Body of pancreas (tissue), 4 donors: ENCODE measurements around the gene VSIG1. TPM values are rescaled to one million over a fixed set of nuclear protein-coding genes. Genes with fewer than 3 reads are reported as not detected.
A peak's percentile ranks its signal among the peaks of the same experiment; 100 is the strongest.

Experiments used
- ATAC-seq: fragments of 150-250 bp; one replicate; pipeline ENCODE4 v1.9.1; 2016
- DNase-seq, 4 donors: peaks; one replicate each; pipeline ENCODE4 v3.0.0-alpha.2; 2019
- H3K27ac ChIP-seq, 4 donors: fragments of 200-600 bp; sonication (generic); 1 replicate in 3 of 4; 2 replicates in 1 of 4; pipeline versions ENCODE4 v1.5.1 to v1.6.1; 2016 to 2019; ENCODE audit warnings: mild to moderate bottlenecking in 1 of 4, mixed read lengths in 1 of 4, moderate library complexity in 1 of 4
- H3K27me3 ChIP-seq, 2 donors: fragments of 200-600 bp; sonication (generic); one replicate each; pipeline ENCODE4 v1.6.0; 2016; ENCODE audit warnings: mild to moderate bottlenecking in 1 of 2
- H3K36me3 ChIP-seq, 2 donors: fragments of 200-600 bp; sonication (generic); replicated peaks in 1 of 2; 2 replicates each; pipeline ENCODE4 v1.5.1; 2016; ENCODE audit warnings: low read depth in 2 of 2; ENCODE audit not compliant: insufficient read depth in 1 of 2
- H3K4me1 ChIP-seq: fragments of 200-600 bp; sonication (generic); one replicate; pipeline ENCODE4 v1.6.0; 2016
- H3K4me3 ChIP-seq, 2 donors: fragments of 200-600 bp; sonication (generic); 1 replicate in 1 of 2; 2 replicates in 1 of 2; pipeline ENCODE4 v1.5.1; 2016 to 2019
- H3K9me3 ChIP-seq, 3 donors: fragments of 200-600 bp; sonication (generic); 1 replicate in 2 of 3; 2 replicates in 1 of 3; pipeline ENCODE4 v1.5.1; 2016
- POLR2A ChIP-seq, 3 donors: fragments of 450-650 bp; IDR thresholded peaks; one replicate each; pipeline ENCODE4 v1.6.1; 2016; ENCODE audit warnings: antibody characterized with exemption in 3 of 3, mild to moderate bottlenecking in 2 of 3
- WGBS, 2 donors: methylation state at CpG; one replicate each; pipeline ENCODE4 v1.1.5; 2017; 5-methylcytosine and 5-hydroxymethylcytosine counted together
- intact Hi-C: fragments of 100-400 bp; cut with DNase I; formaldehyde crosslinking; loops from one replicate; pipeline ENCODE4 v1.15.1; 2023
- total RNA-seq, 2 donors: library from RNA; depleted of rRNA; stranded (reverse); fragments of >200 nt; gene quantifications; one replicate each; pipeline ENCODE4 v1.1.0, GENCODE V29; 2016
- TF ChIP-seq, protein P1 (sequence below), 7 experiments: fragments of 450-650 bp in 4 of 7; fragments of 200-600 bp in 3 of 7; sonication (generic) in 3 of 7; IDR thresholded peaks; one replicate each; pipeline ENCODE4 v1.5.1; 2016 to 2019; ENCODE audit warnings: antibody characterized with exemption in 7 of 7

Gene VSIG1
- total RNA-seq, 2 donors from 2014 or later, result 0.33 to 2.6 TPM

DNA sequence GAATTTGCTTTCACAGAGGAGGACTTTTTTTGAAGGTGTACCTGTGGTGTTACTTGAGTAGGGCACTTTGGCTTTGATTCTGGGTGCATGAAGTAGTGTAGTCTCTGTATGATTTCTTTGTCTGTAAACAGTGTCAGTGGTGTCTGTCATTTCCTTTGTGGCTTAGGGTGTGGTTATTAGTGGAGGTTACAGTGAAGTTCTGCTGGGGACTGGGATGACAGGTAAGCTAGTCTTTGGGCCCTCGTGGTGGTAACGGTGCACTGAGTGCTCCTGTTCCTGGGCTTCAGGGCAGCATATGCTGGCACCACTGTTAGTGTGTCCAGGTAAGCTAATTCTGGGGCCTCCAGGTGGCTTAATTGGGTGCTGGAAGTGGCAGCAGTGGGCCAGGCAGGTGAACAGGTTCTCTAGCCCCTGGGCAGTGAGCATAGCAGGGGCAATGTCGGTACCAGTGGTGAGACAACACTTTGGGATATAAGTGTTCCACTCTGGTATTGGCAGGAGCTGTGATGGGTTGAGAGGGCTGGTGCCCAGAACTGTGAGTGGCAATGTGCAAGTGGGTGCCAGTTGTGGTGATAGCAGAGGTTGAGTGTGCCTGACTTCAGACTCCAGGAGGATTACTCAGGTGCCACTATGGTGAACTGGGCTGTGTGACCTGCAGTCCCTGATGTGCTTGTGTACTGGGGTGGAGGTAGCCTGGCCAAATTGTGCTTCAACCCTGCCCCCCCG, 26.0 kb upstream of the VSIG1 start:
- WGBS, 2 donors, result 64 to 82% methylated on average over 2 to 4 of the region's 4 CpGs
- Histone ChIP-seq H3K9me3 (no peaks in the 10 kb centered on the region), H3K4me1 (no peaks in the 10 kb centered on the region), H3K4me3 (no peak overlapping the region), H3K36me3 (no peaks in the 10 kb centered on the region), H3K27ac (no peak overlapping the region), H3K27me3 (no peaks in the 10 kb centered on the region)
- TF ChIP-seq POLR2A (IDR thresholded peaks at IDR 0.05), result no peak
- TF ChIP-seq, protein P1, sequence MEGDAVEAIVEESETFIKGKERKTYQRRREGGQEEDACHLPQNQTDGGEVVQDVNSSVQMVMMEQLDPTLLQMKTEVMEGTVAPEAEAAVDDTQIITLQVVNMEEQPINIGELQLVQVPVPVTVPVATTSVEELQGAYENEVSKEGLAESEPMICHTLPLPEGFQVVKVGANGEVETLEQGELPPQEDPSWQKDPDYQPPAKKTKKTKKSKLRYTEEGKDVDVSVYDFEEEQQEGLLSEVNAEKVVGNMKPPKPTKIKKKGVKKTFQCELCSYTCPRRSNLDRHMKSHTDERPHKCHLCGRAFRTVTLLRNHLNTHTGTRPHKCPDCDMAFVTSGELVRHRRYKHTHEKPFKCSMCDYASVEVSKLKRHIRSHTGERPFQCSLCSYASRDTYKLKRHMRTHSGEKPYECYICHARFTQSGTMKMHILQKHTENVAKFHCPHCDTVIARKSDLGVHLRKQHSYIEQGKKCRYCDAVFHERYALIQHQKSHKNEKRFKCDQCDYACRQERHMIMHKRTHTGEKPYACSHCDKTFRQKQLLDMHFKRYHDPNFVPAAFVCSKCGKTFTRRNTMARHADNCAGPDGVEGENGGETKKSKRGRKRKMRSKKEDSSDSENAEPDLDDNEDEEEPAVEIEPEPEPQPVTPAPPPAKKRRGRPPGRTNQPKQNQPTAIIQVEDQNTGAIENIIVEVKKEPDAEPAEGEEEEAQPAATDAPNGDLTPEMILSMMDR (IDR thresholded peaks at IDR 0.05), result no peak
- intact Hi-C loops, result loop anchor here (5.0 kb wide), 1 partner anchor 53 kb away; no protein-coding TSS in a partner anchor
- no peak for ATAC-seq
- DNase-seq, result no peak

DNA sequence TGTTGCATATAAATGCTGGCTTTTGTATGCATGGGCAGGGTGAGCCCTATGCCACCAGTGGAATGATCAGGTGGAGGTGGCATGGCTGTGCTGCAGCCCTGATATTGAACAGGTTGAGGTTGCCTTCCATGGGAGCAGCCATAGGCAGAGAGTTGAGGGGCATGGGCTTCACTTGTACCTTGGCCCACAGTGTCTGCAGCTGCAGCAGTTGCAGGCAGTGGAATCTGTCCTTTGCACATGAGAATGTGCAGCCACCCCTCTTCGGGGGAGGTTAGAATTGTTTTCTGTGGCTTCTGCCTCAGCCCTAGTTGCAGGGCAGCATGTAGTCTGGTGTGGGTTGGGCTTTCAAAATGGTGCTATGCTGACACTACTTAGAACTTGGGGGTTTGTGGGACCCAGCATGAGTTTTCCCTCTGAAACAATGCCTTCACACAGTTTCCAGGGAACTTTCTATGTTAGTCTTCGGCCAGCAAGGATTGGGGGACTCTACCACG, 25.4 kb upstream of the VSIG1 start:
- ATAC-seq (no peak), DNase-seq (no peak)
- Histone ChIP-seq H3K27me3 (no peaks in the 10 kb centered on the region), H3K4me1 (no peaks in the 10 kb centered on the region), H3K36me3 (no peaks in the 10 kb centered on the region), H3K9me3 (no peaks in the 10 kb centered on the region), H3K4me3 (no peak overlapping the region), H3K27ac (no peak overlapping the region)
- 28% methylated on average over 3 of the region's 3 CpGs; no CpG with 5 or more reads in 1 of the 2 donors for WGBS, 2 donors
- TF ChIP-seq, protein P1 (IDR thresholded peaks at IDR 0.05), result no peak
- no peak for TF ChIP-seq POLR2A (IDR thresholded peaks at IDR 0.05)
- intact Hi-C loops, result loop anchor here (5.0 kb wide), 1 partner anchor 53 kb away; no protein-coding TSS in a partner anchor

DNA sequence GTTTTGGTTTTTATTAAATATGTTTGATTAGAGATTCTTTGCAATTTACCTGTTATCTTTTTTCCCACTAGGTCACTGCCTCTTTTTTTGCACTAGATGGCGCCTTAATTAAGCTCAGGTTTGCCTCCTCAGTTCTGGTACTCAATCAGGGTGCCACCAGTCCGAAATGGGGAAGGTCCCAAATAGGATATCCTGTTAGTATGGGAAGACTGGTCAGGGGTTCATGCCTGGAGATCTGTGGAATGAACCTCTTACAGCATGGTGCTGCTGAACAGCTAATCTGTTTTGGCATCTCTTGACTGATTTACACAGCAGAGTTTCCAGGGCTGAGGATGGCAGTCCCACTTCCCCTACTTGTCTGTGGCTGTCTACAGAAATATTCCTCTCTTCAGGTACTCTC, 24.2 kb upstream of the VSIG1 start:
- WGBS, 2 donors, result 0 to 11% methylated on average over 1 to 2 of the region's 2 CpGs
- Histone ChIP-seq H3K4me1 (no peaks in the 10 kb centered on the region), H3K27ac (no peak overlapping the region), H3K9me3 (no peaks in the 10 kb centered on the region), H3K4me3 (no peak overlapping the region), H3K27me3 (no peaks in the 10 kb centered on the region), H3K36me3 (no peaks in the 10 kb centered on the region)
- ATAC-seq, result no peak
- DNase-seq, result no peak
- intact Hi-C loops, result no loop called here
- TF ChIP-seq, protein P1 (IDR thresholded peaks at IDR 0.05), result peak; percentile 7 to 68 (median 53)
- no peak for TF ChIP-seq POLR2A (IDR thresholded peaks at IDR 0.05)

DNA sequence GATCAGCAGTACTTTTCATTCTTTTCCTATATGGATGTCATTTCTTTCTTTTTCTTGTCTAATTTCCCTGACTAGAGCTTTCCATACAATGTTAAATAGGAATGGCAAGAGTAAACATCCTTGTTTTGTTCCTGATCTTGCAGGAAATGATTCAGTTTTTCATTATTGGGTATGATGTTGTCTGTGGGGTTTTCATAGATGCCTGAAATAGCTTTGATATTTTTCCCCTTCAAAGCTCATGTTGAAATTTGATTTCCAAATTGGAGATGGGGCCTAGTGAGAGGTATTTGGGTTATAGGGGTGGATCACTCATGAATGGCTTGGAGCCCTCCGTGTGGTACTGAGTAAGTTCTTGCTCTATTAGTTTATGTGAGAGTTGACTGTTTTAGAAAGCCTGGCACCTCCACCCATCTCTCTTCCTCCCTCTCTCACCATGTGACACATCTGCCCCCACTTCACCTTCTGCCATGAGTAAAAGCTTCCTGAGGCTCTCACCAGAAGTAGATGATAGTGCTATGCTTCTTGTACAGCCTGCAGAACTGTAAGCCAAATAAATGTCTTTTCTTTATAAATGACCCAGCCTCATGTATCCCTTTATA, 22.3 kb upstream of the VSIG1 start:
- no peaks in the 10 kb centered on the region for H3K27me3 ChIP-seq
- 36 to 90% methylated on average over 1 of the region's 1 CpG for WGBS, 2 donors
- DNase-seq (no peak), ATAC-seq (no peak)
- no peak overlapping the region for H3K4me3 ChIP-seq
- H3K9me3 ChIP-seq, result no peaks in the 10 kb centered on the region
- H3K27ac ChIP-seq, result no peak overlapping the region
- intact Hi-C loops, result no loop called here
- TF ChIP-seq POLR2A (IDR thresholded peaks at IDR 0.05), result no peak
- TF ChIP-seq, protein P1 (IDR thresholded peaks at IDR 0.05), result no peak
- H3K4me1 ChIP-seq, result no peaks in the 10 kb centered on the region
- no peaks in the 10 kb centered on the region for H3K36me3 ChIP-seq
